WTC11 (cell line): ENCODE measurements around the gene TSPYL2.

Experiments used
- CREB1 ChIP-seq: sonication (generic); formaldehyde crosslinking; IDR thresholded peaks from 2 replicates; pipeline ENCODE4 v1.8.0; 2023; ENCODE audit warnings: mild to moderate bottlenecking, missing genetic modification reagents
- CTCF ChIP-seq: fragments of 200-600 bp; IDR thresholded peaks from 2 replicates; pipeline ENCODE4 v1.8.0; 2022; ENCODE audit warnings: antibody characterized with exemption
- HMGXB4 ChIP-seq: sonication (generic); formaldehyde crosslinking; IDR thresholded peaks from 2 replicates; pipeline ENCODE4 v1.8.1; 2023; ENCODE audit warnings: mild to moderate bottlenecking, moderate library complexity, missing genetic modification reagents
- IRF2 ChIP-seq: sonication (generic); formaldehyde crosslinking; IDR thresholded peaks from 2 replicates; pipeline ENCODE4 v1.8.0; 2022; ENCODE audit warnings: low read depth, missing genetic modification reagents, borderline replicate concordance
- NFYB ChIP-seq: sonication (generic); formaldehyde crosslinking; conservative IDR thresholded peaks from 2 replicates; pipeline ENCODE4 v1.8.0; 2022; ENCODE audit warnings: low read depth, missing genetic modification reagents
- NR2C2 ChIP-seq: sonication (generic); formaldehyde crosslinking; IDR thresholded peaks from 2 replicates; pipeline ENCODE4 v1.8.0; 2022; ENCODE audit warnings: mild to moderate bottlenecking, missing genetic modification reagents
- NR3C1 ChIP-seq: sonication (generic); formaldehyde crosslinking; conservative IDR thresholded peaks from 2 replicates; pipeline ENCODE4 v1.8.1; 2023; ENCODE audit warnings: low read depth, mild to moderate bottlenecking, missing genetic modification reagents
- SMAD3 ChIP-seq: sonication (generic); formaldehyde crosslinking; IDR thresholded peaks from 2 replicates; pipeline ENCODE4 v1.8.0; 2022; ENCODE audit warnings: missing genetic modification reagents, mild to moderate bottlenecking, borderline replicate concordance
- TP53 ChIP-seq: sonication (generic); formaldehyde crosslinking; IDR thresholded peaks from 2 replicates; pipeline ENCODE4 v1.8.1; 2023; ENCODE audit warnings: mild to moderate bottlenecking, missing genetic modification reagents
- ZNF317 ChIP-seq: sonication (generic); formaldehyde crosslinking; IDR thresholded peaks from 2 replicates; pipeline ENCODE4 v1.8.1; 2023; ENCODE audit warnings: low read depth, mild to moderate bottlenecking, moderate library complexity, missing genetic modification reagents, borderline replicate concordance
- ZNF671 ChIP-seq: fragments of 250-450 bp; sonication (Bioruptor Pico); IDR thresholded peaks from 2 replicates; pipeline ENCODE4 v1.8.0; 2021; ENCODE audit warnings: mild to moderate bottlenecking
- TF ChIP-seq, protein P1 (sequence below): sonication (generic); formaldehyde crosslinking; IDR thresholded peaks from 2 replicates; pipeline ENCODE4 v1.8.1; 2023; ENCODE audit warnings: mild to moderate bottlenecking, missing genetic modification reagents, moderate library complexity
- TF ChIP-seq, protein P2 (sequence below): sonication (generic); formaldehyde crosslinking; IDR thresholded peaks from 2 replicates; pipeline ENCODE4 v1.8.1; 2022; ENCODE audit warnings: low read depth, mild to moderate bottlenecking, moderate library complexity, missing genetic modification reagents, borderline replicate concordance

GRCh38 chrX:53128097-53128749, 46.1 kb downstream of the TSPYL2 start:
- TF ChIP-seq, protein P1, sequence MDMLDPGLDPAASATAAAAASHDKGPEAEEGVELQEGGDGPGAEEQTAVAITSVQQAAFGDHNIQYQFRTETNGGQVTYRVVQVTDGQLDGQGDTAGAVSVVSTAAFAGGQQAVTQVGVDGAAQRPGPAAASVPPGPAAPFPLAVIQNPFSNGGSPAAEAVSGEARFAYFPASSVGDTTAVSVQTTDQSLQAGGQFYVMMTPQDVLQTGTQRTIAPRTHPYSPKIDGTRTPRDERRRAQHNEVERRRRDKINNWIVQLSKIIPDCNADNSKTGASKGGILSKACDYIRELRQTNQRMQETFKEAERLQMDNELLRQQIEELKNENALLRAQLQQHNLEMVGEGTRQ, result no peak
- TF ChIP-seq CTCF, result no peak
- no peak for TF ChIP-seq NFYB (CRISPR knock-in tag)
- no peak for TF ChIP-seq ZNF317 (CRISPR knock-in tag)
- TF ChIP-seq, protein P2, sequence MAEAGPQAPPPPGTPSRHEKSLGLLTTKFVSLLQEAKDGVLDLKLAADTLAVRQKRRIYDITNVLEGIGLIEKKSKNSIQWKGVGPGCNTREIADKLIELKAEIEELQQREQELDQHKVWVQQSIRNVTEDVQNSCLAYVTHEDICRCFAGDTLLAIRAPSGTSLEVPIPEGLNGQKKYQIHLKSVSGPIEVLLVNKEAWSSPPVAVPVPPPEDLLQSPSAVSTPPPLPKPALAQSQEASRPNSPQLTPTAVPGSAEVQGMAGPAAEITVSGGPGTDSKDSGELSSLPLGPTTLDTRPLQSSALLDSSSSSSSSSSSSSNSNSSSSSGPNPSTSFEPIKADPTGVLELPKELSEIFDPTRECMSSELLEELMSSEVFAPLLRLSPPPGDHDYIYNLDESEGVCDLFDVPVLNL (CRISPR knock-in tag), result no peak
- TF ChIP-seq NR2C2 (CRISPR knock-in tag), result no peak
- TF ChIP-seq TP53 (CRISPR knock-in tag), result no peak
- no peak for TF ChIP-seq HMGXB4 (CRISPR knock-in tag)
- TF ChIP-seq SMAD3, result no peak
- TF ChIP-seq CREB1 (CRISPR knock-in tag), result no peak
- TF ChIP-seq NR3C1 (CRISPR knock-in tag), result no peak
- no peak for TF ChIP-seq ZNF671 (CRISPR knock-in tag)
- no peak for TF ChIP-seq IRF2 (CRISPR knock-in tag)
